Peyer's patch (tissue), 4 donors: ENCODE results near the gene PER3. TPM values are rescaled to one million over a fixed set of nuclear protein-coding genes. Genes with fewer than 3 reads are reported as not detected.

Source experiments
- DNase-seq, 3 donors: peaks; one replicate each; pipeline ENCODE4 v3.0.0-alpha.2; 2017 to 2019
- H3K27ac ChIP-seq, 4 donors: fragments of 200-600 bp; sonication (generic); one replicate each; pipeline ENCODE4 v1.5.1; 2016 to 2019
- H3K27me3 ChIP-seq, 2 donors: fragments of 200-600 bp; sonication (generic); one replicate each; pipeline ENCODE4 v1.5.1; 2019
- H3K36me3 ChIP-seq, 3 donors: fragments of 200-600 bp; sonication (generic); one replicate each; pipeline ENCODE4 v1.5.1; 2016 to 2019
- H3K4me1 ChIP-seq, 4 donors: fragments of 200-600 bp; sonication (generic); one replicate each; pipeline ENCODE4 v1.5.1; 2016 to 2019
- H3K4me3 ChIP-seq, 4 donors: fragments of 200-600 bp; sonication (generic); 1 replicate in 3 of 4; 2 replicates in 1 of 4; pipeline ENCODE4 v1.5.1; 2016 to 2019; ENCODE audit warnings: mild to moderate bottlenecking in 1 of 4
- H3K9me3 ChIP-seq, 4 donors: fragments of 200-600 bp; sonication (generic); one replicate each; pipeline ENCODE4 v1.5.1; 2016 to 2019; ENCODE audit warnings: mild to moderate bottlenecking in 1 of 4
- POLR2A ChIP-seq, 2 donors: fragments of 450-650 bp; IDR thresholded peaks; one replicate each; pipeline ENCODE4 v1.5.1; 2017; ENCODE audit warnings: antibody characterized with exemption in 2 of 2, mild to moderate bottlenecking in 2 of 2, moderate library complexity in 2 of 2
- total RNA-seq, 4 donors: library from RNA; depleted of rRNA; stranded (reverse); fragments of >200 nt; gene quantifications; one replicate each; pipeline ENCODE4 v1.1.0, GENCODE V29; 2016
- TF ChIP-seq, protein P1 (sequence below), 6 experiments: fragments of 450-650 bp in 4 of 6; fragments of 200-600 bp in 2 of 6; sonication (generic) in 1 of 6; IDR thresholded peaks; one replicate each; pipeline ENCODE4 v1.5.1; 2017 to 2019; ENCODE audit warnings: antibody characterized with exemption in 6 of 6, mild to moderate bottlenecking in 3 of 6, moderate library complexity in 1 of 6

Gene PER3
- total RNA-seq, 4 donors from 2014 or later: 10.0 to 24.0 (median 18.5) TPM

DNA sequence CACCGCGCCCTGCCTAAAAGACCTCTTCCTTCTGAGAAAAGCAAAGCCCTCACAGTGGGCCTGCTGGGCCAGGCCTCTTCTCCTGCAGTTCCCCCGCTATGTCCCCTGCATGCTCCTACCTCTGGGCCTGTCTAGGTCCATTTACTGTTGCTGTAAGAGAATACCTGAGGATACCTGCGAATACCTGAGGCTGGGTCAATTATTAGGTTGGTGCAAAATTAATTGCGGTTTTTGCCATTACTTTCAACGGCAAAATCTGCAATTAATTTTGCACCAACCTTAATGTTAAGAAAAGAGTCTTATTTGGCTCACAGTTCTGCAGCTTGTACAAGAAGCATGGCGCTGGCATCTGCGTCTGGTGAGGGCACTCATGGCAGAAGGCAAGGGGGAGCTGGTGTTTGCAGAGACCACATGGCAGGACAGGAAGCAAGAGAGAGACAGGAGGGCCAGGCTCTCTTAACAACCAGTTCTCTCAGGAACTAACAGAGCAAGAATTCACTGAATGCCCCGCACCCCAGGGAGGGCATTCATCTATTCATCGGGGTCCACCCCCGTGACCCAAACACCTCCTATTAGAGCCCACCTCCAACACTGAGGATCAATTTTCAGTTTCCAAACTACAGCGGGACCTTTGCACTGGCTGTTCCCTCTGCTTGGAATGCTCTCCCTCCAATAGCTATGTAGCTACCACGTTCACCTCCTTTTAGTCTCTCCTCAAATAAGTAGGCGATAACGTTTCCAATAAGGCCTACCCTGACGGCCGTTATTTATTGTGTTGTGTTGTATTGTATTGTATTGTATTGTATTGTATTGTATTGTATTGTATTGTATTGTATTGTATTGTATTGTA lies 78.3 kb downstream of the PER3 start:
- DNase-seq: no peak
- TF ChIP-seq, protein P1, sequence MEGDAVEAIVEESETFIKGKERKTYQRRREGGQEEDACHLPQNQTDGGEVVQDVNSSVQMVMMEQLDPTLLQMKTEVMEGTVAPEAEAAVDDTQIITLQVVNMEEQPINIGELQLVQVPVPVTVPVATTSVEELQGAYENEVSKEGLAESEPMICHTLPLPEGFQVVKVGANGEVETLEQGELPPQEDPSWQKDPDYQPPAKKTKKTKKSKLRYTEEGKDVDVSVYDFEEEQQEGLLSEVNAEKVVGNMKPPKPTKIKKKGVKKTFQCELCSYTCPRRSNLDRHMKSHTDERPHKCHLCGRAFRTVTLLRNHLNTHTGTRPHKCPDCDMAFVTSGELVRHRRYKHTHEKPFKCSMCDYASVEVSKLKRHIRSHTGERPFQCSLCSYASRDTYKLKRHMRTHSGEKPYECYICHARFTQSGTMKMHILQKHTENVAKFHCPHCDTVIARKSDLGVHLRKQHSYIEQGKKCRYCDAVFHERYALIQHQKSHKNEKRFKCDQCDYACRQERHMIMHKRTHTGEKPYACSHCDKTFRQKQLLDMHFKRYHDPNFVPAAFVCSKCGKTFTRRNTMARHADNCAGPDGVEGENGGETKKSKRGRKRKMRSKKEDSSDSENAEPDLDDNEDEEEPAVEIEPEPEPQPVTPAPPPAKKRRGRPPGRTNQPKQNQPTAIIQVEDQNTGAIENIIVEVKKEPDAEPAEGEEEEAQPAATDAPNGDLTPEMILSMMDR (IDR thresholded peaks at IDR 0.05): no peak
- TF ChIP-seq POLR2A (IDR thresholded peaks at IDR 0.05): no peak
- no peaks in the 10 kb centered on the region for H3K27me3 ChIP-seq
- H3K9me3 ChIP-seq: no peaks in the 10 kb centered on the region
- H3K4me3 ChIP-seq: no peak overlapping the region
- no peaks in the 10 kb centered on the region for H3K4me1 ChIP-seq
- no peak overlapping the region for H3K27ac ChIP-seq
- H3K36me3 ChIP-seq: no peaks in the 10 kb centered on the region

GRCh38 chr1:7863756-7864328 lies 79.8 kb downstream of the PER3 start:
- H3K27ac ChIP-seq: no peak overlapping the region
- no peaks in the 10 kb centered on the region for H3K27me3 ChIP-seq
- no peak overlapping the region for H3K4me3 ChIP-seq
- no peaks in the 10 kb centered on the region for H3K9me3 ChIP-seq
- no peaks in the 10 kb centered on the region for H3K4me1 ChIP-seq
- no peaks in the 10 kb centered on the region for H3K36me3 ChIP-seq
- no peak for DNase-seq
- TF ChIP-seq, protein P1 (IDR thresholded peaks at IDR 0.05): no peak
- TF ChIP-seq POLR2A (IDR thresholded peaks at IDR 0.05): no peak

- Histone ChIP-seq H3K9me3 (no peaks in the 10 kb centered on the region), H3K4me1 (no peaks in the 10 kb centered on the region), H3K36me3 (no peaks in the 10 kb centered on the region), H3K27me3 (no peaks in the 10 kb centered on the region), H3K4me3 (no peak overlapping the region), H3K27ac (no peak overlapping the region)
- no peak for DNase-seq
- TF ChIP-seq POLR2A (IDR thresholded peaks at IDR 0.05): no peak
- TF ChIP-seq, protein P1 (IDR thresholded peaks at IDR 0.05): no peak
Measured at GRCh38 chr1:7865978-7866377, 81.9 kb downstream of the PER3 start.

DNA sequence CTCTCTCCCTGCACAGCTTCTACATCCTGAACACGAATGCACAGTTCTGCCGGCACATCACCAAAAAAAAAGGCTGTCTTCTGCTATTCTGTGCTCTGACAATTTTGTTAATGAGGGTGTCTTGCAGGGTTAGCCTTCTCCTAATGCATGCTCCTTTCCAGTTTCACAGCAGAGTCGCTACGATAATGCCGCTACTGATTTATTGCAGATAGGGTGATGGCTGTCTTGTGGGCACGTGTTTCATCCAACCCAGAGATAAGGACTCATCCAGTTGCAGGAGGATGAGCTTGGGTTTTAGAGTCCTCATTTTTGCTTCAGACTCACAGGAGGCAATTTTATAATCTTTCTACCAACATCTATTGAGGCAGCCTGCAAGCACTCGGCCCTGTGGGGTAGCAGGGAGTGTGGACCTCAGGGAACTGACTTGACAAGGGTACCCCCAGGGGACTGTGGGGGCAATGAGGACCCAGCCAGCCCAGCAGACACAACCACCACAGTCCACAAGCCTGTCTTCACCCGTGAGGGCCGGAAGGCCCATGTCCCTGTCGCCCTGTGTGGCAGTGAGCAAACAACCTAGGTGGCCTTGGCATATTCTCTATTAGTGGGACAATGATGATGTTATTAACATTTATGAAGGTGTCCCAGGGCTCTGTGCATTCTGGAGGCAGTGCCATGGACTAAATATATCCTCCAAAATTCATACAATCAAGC lies 84.1 kb downstream of the PER3 start:
- Histone ChIP-seq H3K27me3 (no peaks in the 10 kb centered on the region), H3K36me3 (no peaks in the 10 kb centered on the region), H3K4me1 (no peaks in the 10 kb centered on the region), H3K9me3 (no peaks in the 10 kb centered on the region), H3K4me3 (no peak overlapping the region), H3K27ac (no peak overlapping the region)
- TF ChIP-seq POLR2A (IDR thresholded peaks at IDR 0.05): no peak
- TF ChIP-seq, protein P1 (IDR thresholded peaks at IDR 0.05): no peak
- DNase-seq: no peak

DNA sequence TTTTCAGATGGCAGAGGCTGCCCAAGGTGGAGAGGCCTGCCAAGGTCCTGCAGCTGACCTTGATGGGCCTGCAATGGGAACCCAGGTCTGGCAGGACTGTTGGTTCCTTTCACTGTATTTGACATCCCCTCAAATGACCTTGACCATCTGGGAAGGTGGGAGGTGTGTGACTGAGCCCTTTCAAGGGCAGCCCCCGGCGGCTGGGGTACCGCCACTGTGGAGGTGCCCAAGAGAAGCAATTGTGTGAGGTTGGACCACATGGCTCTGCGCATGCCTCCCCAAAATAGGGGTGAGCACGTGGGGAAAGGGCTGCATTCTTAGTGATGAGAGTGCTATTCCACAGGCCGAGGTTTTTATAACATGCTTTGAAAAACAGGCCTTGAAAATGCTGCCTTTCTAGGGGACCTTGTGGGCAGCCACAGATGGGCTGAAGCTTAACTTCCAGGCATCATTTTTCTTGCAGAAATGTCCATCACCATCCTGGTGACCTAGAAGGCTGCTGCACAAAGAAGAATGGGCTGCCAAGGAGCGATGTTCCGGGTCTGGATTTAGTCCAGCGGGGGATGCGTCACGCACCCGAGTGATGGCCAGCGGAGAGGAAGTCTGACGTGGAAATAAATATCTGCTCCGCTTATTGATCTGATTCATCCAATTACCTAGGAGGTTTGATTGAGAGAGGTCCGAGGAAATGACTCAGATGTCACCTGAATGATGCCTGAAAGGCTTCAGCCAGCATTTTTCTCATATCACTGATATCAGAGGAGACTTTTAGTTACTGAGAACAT lies 85.2 kb downstream of the PER3 start:
- Histone ChIP-seq H3K4me1 (no peaks in the 10 kb centered on the region), H3K9me3 (no peaks in the 10 kb centered on the region), H3K27ac (no peak overlapping the region), H3K36me3 (no peaks in the 10 kb centered on the region), H3K27me3 (no peaks in the 10 kb centered on the region), H3K4me3 (no peak overlapping the region)
- TF ChIP-seq, protein P1 (IDR thresholded peaks at IDR 0.05): no peak
- TF ChIP-seq POLR2A (IDR thresholded peaks at IDR 0.05): no peak
- DNase-seq: no peak
